GM12875 (cell line): Measurements from ENCODE around the gene CRK.
"Not testable (repeated sequence)": the region's sequence is repeated elsewhere in the genome, so short reads cannot be mapped to it uniquely, and the experiment has no call there.

ENCODE experiments used
- H3K4me3 ChIP-seq: one replicate; pipeline ENCODE4 v1.5.1; 2011; ENCODE audit warnings: low read depth, low read length, control low read depth
- CTCF ChIP-seq: IDR thresholded peaks from 2 replicates; pipeline ENCODE4 v1.5.1; 2011; ENCODE audit warnings: low read depth, mild to moderate bottlenecking, control low read depth, inconsistent platforms, low read length, moderate library complexity, borderline replicate concordance; ENCODE audit not compliant: insufficient read depth

Gene CRK

GRCh38 chr17:1412185-1413110 is 43.6 kb downstream of the CRK start:
- H3K4me3 ChIP-seq, result no peak overlapping the region
- TF ChIP-seq CTCF, result no peak

GRCh38 chr17:1402262-1402586 is 53.8 kb downstream of the CRK start:
- TF ChIP-seq CTCF, result no peak
- no peak overlapping the region for H3K4me3 ChIP-seq

GRCh38 chr17:1399679-1400512 is 56.1 kb downstream of the CRK start, which contains the start of gene YWHAE:
YWHAE (minus strand) TSS chr17:1400222; CDS start chr17:1400110, 112 bp downstream.
- H3K4me3 ChIP-seq, result peak within 1 kb of the TSS; percentile 98
- no peak for TF ChIP-seq CTCF

- no peak for TF ChIP-seq CTCF
Measured at GRCh38 chr17:1398931-1399678, 56.9 kb downstream of the CRK start.

GRCh38 chr17:1398028-1398427 is 58.0 kb downstream of the CRK start:
- TF ChIP-seq CTCF, result no peak
- H3K4me3 ChIP-seq, result peak overlapping the region; percentile 98

More at GRCh38 chr17:1398931-1399678, 56.9 kb downstream of the CRK start:
- H3K4me3 ChIP-seq, result peak overlapping the region; percentile 98

GRCh38 chr17:1395876-1396665 is 60.0 kb downstream of the CRK start:
- H3K4me3 ChIP-seq, result not testable (repeated sequence)
